SK-N-SH (cell line): ENCODE measurements around the gene CDC42SE1. TPM values are rescaled to one million over a fixed set of nuclear protein-coding genes. Genes with fewer than 3 reads are reported as not detected.
"Not testable (repeated sequence)": the region's sequence is repeated elsewhere in the genome, so short reads cannot be mapped to it uniquely, and the experiment has no call there.

Source experiments
- CTCF ChIA-PET: fragments of 300-600, 350-600 bp; formaldehyde crosslinking; extraction: SDS; loops from one replicate; lab custom pipeline; 2021; lab: Yijun Ruan, JAX
- POLR2A ChIA-PET: fragments of 350-600 bp; sonication (Branson Sonifier 250); formaldehyde crosslinking; extraction: SDS; loops from one replicate; lab custom pipeline; 2020; ENCODE audit warnings: antibody characterized with exemption, inconsistent platforms; lab: Yijun Ruan, JAX
- DNase-seq: peaks from one replicate; pipeline ENCODE4 v3.0.0; 2012
- H2AFZ ChIP-seq: fragments of 200-600 bp; sonication (generic); 2 replicates; pipeline ENCODE4 v1.8.1; 2016; ENCODE audit warnings: antibody characterized with exemption, mild to moderate bottlenecking, low read depth
- H3F3A ChIP-seq: fragments of 200-600 bp; sonication (generic); replicated peaks from 2 replicates; pipeline ENCODE3; 2016; ENCODE audit warnings: antibody characterized with exemption, mild to moderate bottlenecking; ENCODE audit not compliant: insufficient read depth
- H3K27ac ChIP-seq, 2 experiments: fragments of 200-500 bp in 1 of 2; fragments of 200-600 bp in 1 of 2; sonication (Bioruptor generic) in 1 of 2; sonication (generic), shearing (Covaris generic) in 1 of 2; 2 replicates each; pipeline versions ENCODE4 v1.5.1 to v1.6.1; 2014 to 2016; ENCODE audit warnings: low read depth in 2 of 2, inconsistent platforms in 1 of 2, low read length in 1 of 2, mild to moderate bottlenecking in 1 of 2, mixed read lengths in 1 of 2
- H3K27me3 ChIP-seq: fragments of 200-600 bp; sonication (generic), shearing (Covaris generic); 2 replicates; pipeline ENCODE4 v1.6.1; 2016; ENCODE audit warnings: mixed run types; ENCODE audit not compliant: insufficient read depth
- H3K36me3 ChIP-seq, 2 experiments: fragments of 200-500 bp in 1 of 2; fragments of 200-600 bp in 1 of 2; sonication (Bioruptor generic) in 1 of 2; sonication (generic) in 1 of 2; replicated peaks in 1 of 2; 2 replicates each; pipeline versions ENCODE3 to v1.5.1; 2014 to 2016; ENCODE audit warnings: low read length in 1 of 2, mild to moderate bottlenecking in 1 of 2; ENCODE audit not compliant: insufficient read depth in 2 of 2, control insufficient read depth in 1 of 2
- H3K4me1 ChIP-seq, 2 experiments: fragments of 200-500 bp in 1 of 2; fragments of 200-600 bp in 1 of 2; sonication (Bioruptor generic) in 1 of 2; sonication (generic), shearing (Covaris generic) in 1 of 2; 2 replicates each; pipeline versions ENCODE4 v1.5.1 to v1.6.1; 2014 to 2016; ENCODE audit warnings: low read depth in 1 of 2, low read length in 1 of 2, mixed run types in 1 of 2; ENCODE audit not compliant: insufficient read depth in 2 of 2, control insufficient read depth in 1 of 2
- H3K4me2 ChIP-seq: fragments of 200-600 bp; sonication (generic), shearing (Covaris generic); 2 replicates; pipeline ENCODE4 v1.6.1; 2017; ENCODE audit warnings: mixed run types
- H3K4me3 ChIP-seq, 2 experiments: fragments of 200-500 bp in 1 of 2; fragments of 200-600 bp in 1 of 2; sonication (Bioruptor generic) in 1 of 2; sonication (generic), shearing (Covaris generic) in 1 of 2; 2 replicates each; pipeline versions ENCODE4 v1.5.1 to v1.8.1; 2014 to 2016; ENCODE audit warnings: low read depth in 2 of 2, inconsistent platforms in 1 of 2, low read length in 1 of 2, mild to moderate bottlenecking in 1 of 2, mixed read lengths in 1 of 2, moderate library complexity in 1 of 2
- H3K79me2 ChIP-seq: fragments of 200-600 bp; sonication (generic); 2 replicates; pipeline ENCODE4 v1.8.1; 2017; ENCODE audit warnings: mild to moderate bottlenecking; ENCODE audit not compliant: insufficient read depth
- H3K9ac ChIP-seq: fragments of 200-600 bp; sonication (generic); 2 replicates; pipeline ENCODE4 v1.6.1; 2017; ENCODE audit warnings: mixed run types
- H3K9me2 ChIP-seq: fragments of 200-600 bp; sonication (generic); 2 replicates; pipeline ENCODE4 v1.6.1; 2017; ENCODE audit warnings: mixed run types
- H3K9me3 ChIP-seq: fragments of 200-600 bp; sonication (generic); 2 replicates; pipeline ENCODE4 v1.6.1; 2017; ENCODE audit warnings: mixed run types, mild to moderate bottlenecking, moderate library complexity
- H4K20me1 ChIP-seq: fragments of 200-600 bp; sonication (generic); 2 replicates; pipeline ENCODE4 v1.6.1; 2017; ENCODE audit warnings: mild to moderate bottlenecking, mixed run types; ENCODE audit not compliant: insufficient read depth
- CHD2 ChIP-seq: fragments of 150-350 bp; IDR thresholded peaks from 2 replicates; pipeline ENCODE4 v1.6.1; 2018; ENCODE audit warnings: low read length; ENCODE audit not compliant: partially characterized antibody
- ELF1 ChIP-seq: IDR thresholded peaks from 2 replicates; pipeline ENCODE4 v1.4.0; 2012
- EZH2phosphoT487 ChIP-seq: fragments of 200-600 bp; sonication (generic); IDR thresholded peaks from 2 replicates; pipeline ENCODE4 v1.6.1; 2017; ENCODE audit warnings: low read depth, mixed run types, mild to moderate bottlenecking, antibody characterized with exemption, moderate library complexity, borderline replicate concordance
- FOXM1 ChIP-seq: IDR thresholded peaks from 2 replicates; pipeline ENCODE4 v1.4.0; 2012; ENCODE audit warnings: low read depth, mild to moderate bottlenecking
- GABPA ChIP-seq: IDR thresholded peaks from 2 replicates; pipeline ENCODE4 v1.4.0; 2012; ENCODE audit warnings: low read depth, mild to moderate bottlenecking
- IRF3 ChIP-seq: fragments of 150-350 bp; IDR thresholded peaks from 2 replicates; pipeline ENCODE4 v1.6.1; 2016; ENCODE audit warnings: mild to moderate bottlenecking, low read depth, low read length
- NFIC ChIP-seq: IDR thresholded peaks from 2 replicates; pipeline ENCODE4 v1.4.0; 2012; ENCODE audit warnings: borderline replicate concordance
- PBX3 ChIP-seq: IDR thresholded peaks from 2 replicates; pipeline ENCODE4; 2012
- SIN3A ChIP-seq: IDR thresholded peaks from 2 replicates; pipeline ENCODE4 v1.6.1; 2012; ENCODE audit warnings: low read depth, mild to moderate bottlenecking, low read length, moderate library complexity, borderline replicate concordance
- TAF1 ChIP-seq: IDR thresholded peaks from 2 replicates; pipeline ENCODE4 v1.6.1; 2012; ENCODE audit warnings: low read depth, mild to moderate bottlenecking, low read length, moderate library complexity, borderline replicate concordance
- TEAD4 ChIP-seq: IDR thresholded peaks from 2 replicates; pipeline ENCODE4 v1.4.0; 2012; ENCODE audit warnings: mild to moderate bottlenecking, borderline replicate concordance; ENCODE audit not compliant: insufficient read depth
- USF2 ChIP-seq: fragments of 150-350 bp; IDR thresholded peaks from 2 replicates; pipeline ENCODE4 v1.6.1; 2017; ENCODE audit warnings: antibody characterized with exemption, low read length, low read depth, borderline replicate concordance
- YY1 ChIP-seq: IDR thresholded peaks from 2 replicates; pipeline ENCODE4 v1.4.0; 2012; ENCODE audit warnings: low read depth, mild to moderate bottlenecking
- ZBTB33 ChIP-seq: IDR thresholded peaks from 2 replicates; pipeline ENCODE4 v1.4.0; 2012; ENCODE audit warnings: low read depth, borderline replicate concordance
- WGBS: methylation state at CpG from one replicate; pipeline ENCODE4 v1.1.6; 2017; ENCODE audit warnings: low lambda C conversion rate; 5-methylcytosine and 5-hydroxymethylcytosine counted together
- polyA plus RNA-seq, 3 experiments: library from polyadenylated mRNA; depleted of rRNA; stranded (reverse); fragments of >200 nt; gene quantifications; 2 replicates each; pipeline ENCODE4 v1.2.3, GENCODE V29; 2012

CDC42SE1 gene
- polyA plus RNA-seq, 1 of the 3 experiments (the other 2 are of a cell fraction): 47.8 TPM

- Histone ChIP-seq H3K36me3 (no peaks in the 10 kb centered on the region), H3K4me1 (no peaks in the 10 kb centered on the region), H3K9ac (no peak overlapping the region), H3K79me2 (no peaks in the 10 kb centered on the region), H3K9me2 (no peaks in the 10 kb centered on the region), H3F3A (no peaks in the 10 kb centered on the region), H4K20me1 (no peaks in the 10 kb centered on the region), H3K4me2 (no peak overlapping the region), H3K9me3 (no peaks in the 10 kb centered on the region), H3K27ac (no peak overlapping the region), H3K4me3 (no peak overlapping the region), H3K27me3 (no peaks in the 10 kb centered on the region), H2AFZ (no peak overlapping the region)
- ChIA-PET POLR2A (interaction anchor here (1.2 kb wide), 1 partner anchor 68 kb away, joined by 3 read pairs; no protein-coding TSS in a partner anchor), CTCF (interaction anchor here (1.2 to 9.3 kb wide), 2 partner anchors 59 to 118 kb away, joined by 3 to 113 read pairs; partner anchors contain the start of gene TNFAIP8L2)
- no peak for DNase-seq
- WGBS: 83% methylated on average over 1 of the region's 1 CpG
- TF ChIP-seq GABPA (no peak), ELF1 (no peak), SIN3A (no peak), USF2 (no peak), FOXM1 (no peak), CHD2 (no peak), TEAD4 (no peak), IRF3 (no peak)
These were observed 38.7 kb upstream of the CDC42SE1 start for GRCh38 chr1:151098126-151098525.

GRCh38 chr1:151097426-151097825 is 38.0 kb upstream of the CDC42SE1 start:
- not testable (repeated sequence) for DNase-seq, H3K4me3 ChIP-seq, H3K4me1 ChIP-seq, H3K27me3 ChIP-seq, H3K9me3 ChIP-seq, H3F3A ChIP-seq, H3K36me3 ChIP-seq, H3K9me2 ChIP-seq, H3K4me2 ChIP-seq, H4K20me1 ChIP-seq, H2AFZ ChIP-seq, H3K9ac ChIP-seq, H3K27ac ChIP-seq, H3K79me2 ChIP-seq
- CTCF ChIA-PET: interaction anchor here (1.2 to 9.3 kb wide), 2 partner anchors 59 to 117 kb away, joined by 3 to 113 read pairs; partner anchors contain the start of gene TNFAIP8L2
- WGBS: 86% methylated on average over 6 of the region's 6 CpGs
- POLR2A ChIA-PET: interaction anchor here (1.2 kb wide), 1 partner anchor 69 kb away, joined by 3 read pairs; no protein-coding TSS in a partner anchor

- Histone ChIP-seq H4K20me1 (no peaks in the 10 kb centered on the region), H3K36me3 (no peaks in the 10 kb centered on the region), H3K79me2 (no peaks in the 10 kb centered on the region), H3K9ac (no peak overlapping the region), H3K4me1 (no peaks in the 10 kb centered on the region), H3K4me2 (no peak overlapping the region), H3K27me3 (no peaks in the 10 kb centered on the region), H3K27ac (no peak overlapping the region), H3K4me3 (no peak overlapping the region), H2AFZ (no peak overlapping the region), H3F3A (peaks cover 3% of the 10 kb centered on the region), H3K9me2 (no peaks in the 10 kb centered on the region), H3K9me3 (no peaks in the 10 kb centered on the region)
- DNase-seq: no peak
- ChIA-PET POLR2A (no interaction called here), CTCF (interaction anchor here (0.8 to 1.6 kb wide), 4 partner anchors 14 to 69 kb away, joined by 3 to 5 read pairs (median 4); partner anchors contain the start of gene GABPB2)
- WGBS: 80% methylated on average over 4 of the region's 4 CpGs
- TF ChIP-seq EZH2phosphoT487 (no peak), YY1 (no peak), PBX3 (no peak), TAF1 (no peak), TEAD4 (no peak), ZBTB33 (no peak), NFIC (no peak), FOXM1 (no peak)
These were observed 26.6 kb upstream of the CDC42SE1 start for GRCh38 chr1:151085953-151086559.
